GM23338 (cell line): ENCODE measurements around the gene DLX2. TPM values are rescaled to one million over a fixed set of nuclear protein-coding genes. Genes with fewer than 3 reads are reported as not detected.

Experiments
- ATAC-seq: fragments of 200-7000 bp; cut with Tn5 transposase; 3 replicates; pipeline ENCODE4 v1.9.1; 2020
- DNase-seq: peaks from one replicate; pipeline ENCODE4 v3.0.0-alpha.2; 2015; ENCODE audit warnings: low spot score
- H2AFZ ChIP-seq: fragments of 200-600 bp; sonication (generic); 2 replicates; pipeline ENCODE4 v1.8.0; 2016; ENCODE audit warnings: antibody characterized with exemption, mild to moderate bottlenecking, moderate library complexity
- H3F3A ChIP-seq: fragments of 200-600 bp; sonication (generic); replicated peaks from 2 replicates; pipeline ENCODE4 v1.8.0; 2017; ENCODE audit warnings: antibody characterized with exemption, mixed run types, low read depth
- H3K27ac ChIP-seq: fragments of 200-600 bp; sonication (generic); 2 replicates; pipeline ENCODE4 v1.6.1; 2016; ENCODE audit warnings: low read depth
- H3K27me3 ChIP-seq: fragments of 200-600 bp; sonication (generic); 2 replicates; pipeline ENCODE4 v1.8.0; 2016; ENCODE audit warnings: mild to moderate bottlenecking, mixed run types, moderate library complexity; ENCODE audit not compliant: insufficient read depth
- H3K36me3 ChIP-seq: fragments of 200-600 bp; sonication (generic); 2 replicates; pipeline ENCODE4 v1.8.0; 2016; ENCODE audit warnings: mild to moderate bottlenecking; ENCODE audit not compliant: insufficient read depth
- H3K4me1 ChIP-seq: fragments of 200-600 bp; sonication (generic); 2 replicates; pipeline ENCODE4 v1.8.0; 2016; ENCODE audit warnings: mild to moderate bottlenecking, moderate library complexity; ENCODE audit not compliant: insufficient read depth
- H3K4me2 ChIP-seq: fragments of 200-600 bp; sonication (generic); 2 replicates; pipeline ENCODE4 v1.7.1; 2017; ENCODE audit warnings: mixed run types
- H3K4me3 ChIP-seq: fragments of 200-600 bp; sonication (generic); 2 replicates; pipeline ENCODE4 v1.6.1; 2016; ENCODE audit warnings: mixed run types
- H3K79me2 ChIP-seq: fragments of 200-600 bp; sonication (generic); replicated peaks from 2 replicates; pipeline ENCODE4 v1.8.0; 2017; ENCODE audit warnings: mild to moderate bottlenecking; ENCODE audit not compliant: insufficient read depth
- H3K9me2 ChIP-seq: fragments of 200-600 bp; sonication (generic); 2 replicates; pipeline ENCODE4 v1.8.0; 2017; ENCODE audit not compliant: insufficient read depth
- H4K20me1 ChIP-seq: fragments of 200-600 bp; sonication (generic); replicated peaks from 2 replicates; pipeline ENCODE4 v1.8.0; 2017; ENCODE audit warnings: mild to moderate bottlenecking; ENCODE audit not compliant: insufficient read depth
- H3K27ac Mint-ChIP-seq: 2 replicates; pipeline ENCODE4 v1.8.0; 2020; ENCODE audit warnings: inconsistent platforms, mild to moderate bottlenecking, moderate library complexity, mixed read lengths
- H3K27me3 Mint-ChIP-seq: 3 replicates; pipeline ENCODE4 v1.8.0; 2022; ENCODE audit warnings: low read depth, mild to moderate bottlenecking, moderate library complexity, mixed read lengths, inconsistent platforms; ENCODE audit not compliant: insufficient read depth, poor library complexity
- H3K36me3 Mint-ChIP-seq: 3 replicates; pipeline ENCODE4 v1.8.0; 2021; ENCODE audit warnings: low read depth, mild to moderate bottlenecking, inconsistent platforms, moderate library complexity, mixed read lengths
- H3K4me1 Mint-ChIP-seq: 3 replicates; pipeline ENCODE4 v1.8.0; 2020; ENCODE audit warnings: mild to moderate bottlenecking, inconsistent platforms, mixed read lengths
- H3K4me3 Mint-ChIP-seq: 3 replicates; pipeline ENCODE4 v1.8.0; 2021; ENCODE audit warnings: moderate library complexity, mild to moderate bottlenecking, inconsistent platforms, mixed read lengths
- H3K9me3 Mint-ChIP-seq: 3 replicates; pipeline ENCODE4 v1.8.0; 2020; ENCODE audit warnings: moderate library complexity, mild to moderate bottlenecking, inconsistent platforms, mixed read lengths
- CREB1 ChIP-seq: fragments of 250-450 bp; sonication (Bioruptor Pico); IDR thresholded peaks from 2 replicates; pipeline ENCODE4 v1.5.0; 2020; ENCODE audit warnings: low read depth, mild to moderate bottlenecking, moderate library complexity
- CTCF ChIP-seq, 2 experiments: fragments of 200-600 bp in 1 of 2; sonication (generic) in 1 of 2; conservative IDR thresholded peaks; 2 replicates each; pipeline versions ENCODE4 v1.5.1 to v1.6.1; 2016 to 2017; ENCODE audit warnings: antibody characterized with exemption in 2 of 2, low read depth in 2 of 2, mild to moderate bottlenecking in 2 of 2, moderate library complexity in 1 of 2
- STAT1 ChIP-seq: IDR thresholded peaks from one replicate; pipeline ENCODE4 v1.6.1; 2016; ENCODE audit warnings: antibody characterized with exemption; ENCODE audit not compliant: unreplicated experiment
- ZNF462 ChIP-seq: fragments of 250-450 bp; sonication (Bioruptor Pico); IDR thresholded peaks from 2 replicates; pipeline ENCODE4 v1.5.0; 2020; ENCODE audit warnings: mild to moderate bottlenecking, moderate library complexity
- long read RNA-seq: library from polyadenylated mRNA; unstranded; transcript quantifications from one replicate; pipeline ENCODE4 v2.0.0, GENCODE V29; 2020; ENCODE audit not compliant: unreplicated experiment
- polyA plus RNA-seq: library from polyadenylated mRNA; unstranded; fragments of >200 nt; fragmentation: Nextera tagmentation; extraction: Ambion mirVana; gene quantifications from 2 replicates; pipeline ENCODE4 v1.2.1, GENCODE V29; 2016
- total RNA-seq: library from RNA; depleted of rRNA; stranded (reverse); fragments of >200 nt; shearing (Covaris generic); gene quantifications from 2 replicates; pipeline ENCODE4 v1.2.3, GENCODE V29; 2014; rRNA removed

The DLX2 gene
- total RNA-seq (0.16 and 0.24 TPM in 2 replicates), polyA plus RNA-seq (0.08 and 0.19 TPM in 2 replicates)
- long read RNA-seq: 0 reads

GRCh38 chr2:172102391-172103359 is at the start of gene DLX2:
TSS of gene DLX2 (minus strand) at chr2:172102900. CDS start at chr2:172102538, 362 bp downstream.
- Histone ChIP-seq H3K36me3 (no peaks in the 10 kb centered on the region), H3K4me1 (peaks cover 44% of the 10 kb centered on the region), H3K79me2 (no peaks in the 10 kb centered on the region), H3K27me3 (peaks cover 98% of the 10 kb centered on the region), H3K4me2 (peak within 1 kb of the TSS; percentile 93), H3F3A (peaks cover 31% of the 10 kb centered on the region), H2AFZ (peak within 1 kb of the TSS; percentile 89), H3K9me2 (no peaks in the 10 kb centered on the region), H4K20me1 (peaks cover 16% of the 10 kb centered on the region; the same call in 1 of the 2 replicates), H3K4me3 (peak within 1 kb of the TSS; percentile 62), H3K27ac (no peak within 1 kb of the TSS)
- Mint-ChIP-seq H3K27me3 (peaks cover 99% of the 10 kb centered on the region), H3K27ac (no peak within 1 kb of the TSS), H3K4me3 (peak within 1 kb of the TSS; percentile 74), H3K9me3 (peaks cover 2% of the 10 kb centered on the region; the same call in 1 of the 3 replicates), H3K36me3 (peaks cover 1% of the 10 kb centered on the region; the same call in 1 of the 3 replicates), H3K4me1 (peaks cover 36% of the 10 kb centered on the region)
- TF ChIP-seq ZNF462 (CRISPR knock-in tag) (no peak), CREB1 (CRISPR knock-in tag) (peak; percentile 89), CTCF (conservative IDR thresholded peaks at IDR 0.05; ENCODE audit: low read depth in 2 of 2) (0 out of 4 replicates have a peak, but pooled peaks of 1 of the 2 experiments have one; percentile 13), STAT1 (no peak)
- peak; percentile 32 for ATAC-seq
- DNase-seq: peak; percentile 98
